Hepatocyte (in vitro differentiated cells): ENCODE results near the gene NFIX.

Experiments
- CTCF ChIP-seq: fragments of 200-600 bp; sonication (generic); IDR thresholded peaks from 2 replicates; pipeline ENCODE4 v1.5.1; 2016; ENCODE audit warnings: antibody characterized with exemption, mild to moderate bottlenecking; ENCODE audit not compliant: poor library complexity
- EZH2 ChIP-seq: fragments of 200-600 bp; sonication (generic); IDR thresholded peaks from 2 replicates; pipeline ENCODE4 v1.6.1; 2016; ENCODE audit warnings: antibody characterized with exemption, mild to moderate bottlenecking, borderline replicate concordance

GRCh38 chr19:13063461-13064091, 68.3 kb downstream of the NFIX start:
- no peak for TF ChIP-seq CTCF
- TF ChIP-seq EZH2 = no peak
